ENCODE measurements around the gene SBF2.

DNA sequence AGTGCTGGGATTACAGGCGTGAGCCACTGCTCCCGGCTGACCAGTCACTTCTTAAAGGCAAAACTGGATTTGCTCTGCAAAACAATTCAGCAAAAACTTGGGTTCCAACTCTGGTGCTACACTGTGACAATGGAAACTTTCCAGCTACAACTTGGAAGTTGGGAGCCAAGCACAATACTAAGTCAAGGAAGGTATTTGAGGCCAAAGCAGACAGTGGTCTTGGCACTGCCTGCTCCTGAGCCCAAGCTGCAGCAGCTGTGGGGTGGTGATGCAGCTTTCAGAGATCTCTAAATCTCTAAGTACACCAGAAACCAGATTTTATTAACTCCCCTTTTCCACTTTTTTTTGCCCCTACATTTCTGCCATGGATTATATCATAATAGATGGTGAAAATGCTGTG is 28.4 kb upstream of the SBF2 start:
- no peak for TF ChIP-seq EZH2phosphoT487 (conservative IDR thresholded peaks at IDR 0.05; ENCODE audit: low read length)
- TF ChIP-seq, protein P1, sequence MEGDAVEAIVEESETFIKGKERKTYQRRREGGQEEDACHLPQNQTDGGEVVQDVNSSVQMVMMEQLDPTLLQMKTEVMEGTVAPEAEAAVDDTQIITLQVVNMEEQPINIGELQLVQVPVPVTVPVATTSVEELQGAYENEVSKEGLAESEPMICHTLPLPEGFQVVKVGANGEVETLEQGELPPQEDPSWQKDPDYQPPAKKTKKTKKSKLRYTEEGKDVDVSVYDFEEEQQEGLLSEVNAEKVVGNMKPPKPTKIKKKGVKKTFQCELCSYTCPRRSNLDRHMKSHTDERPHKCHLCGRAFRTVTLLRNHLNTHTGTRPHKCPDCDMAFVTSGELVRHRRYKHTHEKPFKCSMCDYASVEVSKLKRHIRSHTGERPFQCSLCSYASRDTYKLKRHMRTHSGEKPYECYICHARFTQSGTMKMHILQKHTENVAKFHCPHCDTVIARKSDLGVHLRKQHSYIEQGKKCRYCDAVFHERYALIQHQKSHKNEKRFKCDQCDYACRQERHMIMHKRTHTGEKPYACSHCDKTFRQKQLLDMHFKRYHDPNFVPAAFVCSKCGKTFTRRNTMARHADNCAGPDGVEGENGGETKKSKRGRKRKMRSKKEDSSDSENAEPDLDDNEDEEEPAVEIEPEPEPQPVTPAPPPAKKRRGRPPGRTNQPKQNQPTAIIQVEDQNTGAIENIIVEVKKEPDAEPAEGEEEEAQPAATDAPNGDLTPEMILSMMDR (IDR thresholded peaks at IDR 0.05; ENCODE audit: insufficient read depth, low read length, poor library complexity, severe bottlenecking), result no peak

Data from SU-DHL-6 (cell line).